Measurements from ENCODE around the gene GLRX3.
A peak's percentile ranks its signal among the peaks of the same experiment; 100 is the strongest.

Gene GLRX3

GRCh38 chr10:130207205-130207604 is 71.0 kb downstream of the GLRX3 start:
- H3K18ac ChIP-seq (ENCODE audit: low read length): no peak overlapping the region
- no peak overlapping the region for H3K27ac ChIP-seq (replicated peaks; ENCODE audit: low read length)
- no peak for DNase-seq (ENCODE audit: low spot score)
- H3K27me3 ChIP-seq (ENCODE audit: control insufficient read depth in 3 of 3, insufficient read depth in 3 of 3, low read depth in 1 of 3, low read length in 3 of 3): no peaks in the 10 kb centered on the region
- peaks cover 0 to 2% of the 10 kb centered on the region in 2 donors for H3K4me1 ChIP-seq (ENCODE audit: control insufficient read depth in 2 of 2, insufficient read depth in 1 of 2, low read depth in 1 of 2, low read length in 2 of 2)
- H3K79me1 ChIP-seq (ENCODE audit: low read depth, low read length): no peaks in the 10 kb centered on the region
- no peak overlapping the region for H2AK5ac ChIP-seq (ENCODE audit: low read depth, low read length)
- no peak overlapping the region for H4K8ac ChIP-seq (ENCODE audit: low read depth, low read length)
- H3K14ac ChIP-seq (ENCODE audit: low read length): no peak overlapping the region
- WGBS, 2 donors (ENCODE audit: extremely low coverage in 2 of 2, insufficient read length in 2 of 2, insufficient replicate concordance in 1 of 2): 88 to 100% methylated on average over 2 of the region's 3 CpGs
- H2AFZ ChIP-seq (ENCODE audit: low read length): no peak overlapping the region
- H3K4me2 ChIP-seq (ENCODE audit: insufficient read depth, low read length, poor library complexity, severe bottlenecking): no peak overlapping the region
- no peak overlapping the region for H2BK5ac ChIP-seq (ENCODE audit: low read length)
- H3K23ac ChIP-seq (ENCODE audit: low read depth, low read length, poor library complexity): no peak overlapping the region
- H3K4ac ChIP-seq (ENCODE audit: low read length): no peak overlapping the region
- no peak overlapping the region for H2BK120ac ChIP-seq (ENCODE audit: low read depth, low read length)
- peaks cover 0 to 2% of the 10 kb centered on the region in 2 donors for H3K36me3 ChIP-seq (replicated peaks in 1 of 2; ENCODE audit: control insufficient read depth in 2 of 2, insufficient read depth in 2 of 2, low read length in 2 of 2)
- H4K91ac ChIP-seq (ENCODE audit: low read depth, low read length, poor library complexity): no peak overlapping the region
- H2BK12ac ChIP-seq (ENCODE audit: low read length): no peak overlapping the region
- peaks cover 0 to 2% of the 10 kb centered on the region in 2 donors for H3K9me3 ChIP-seq (replicated peaks in 1 of 2; ENCODE audit: control insufficient read depth in 2 of 2, insufficient read depth in 1 of 2, low read depth in 1 of 2, low read length in 2 of 2)
- H2BK15ac ChIP-seq (ENCODE audit: low read length): no peak overlapping the region
- peak overlapping the region in 1 of 2 donors; percentile 68 for H3K4me3 ChIP-seq (ENCODE audit: low read length in 2 of 2)
- H3K9ac ChIP-seq (ENCODE audit: low read depth, low read length, poor library complexity): peak overlapping the region; percentile 74

GRCh38 chr10:130208807-130209206 is 72.6 kb downstream of the GLRX3 start:
- Histone ChIP-seq H2AK5ac (ENCODE audit: low read depth, low read length) (no peak overlapping the region), H2BK15ac (ENCODE audit: low read length) (no peak overlapping the region), H3K27ac (replicated peaks; ENCODE audit: low read length) (no peak overlapping the region), H3K14ac (ENCODE audit: low read length) (no peak overlapping the region), H3K36me3 (replicated peaks in 1 of 2; ENCODE audit: control insufficient read depth in 2 of 2, insufficient read depth in 2 of 2, low read length in 2 of 2) (peaks cover 0 to 2% of the 10 kb centered on the region in 2 donors), H3K9ac (ENCODE audit: low read depth, low read length, poor library complexity) (no peak overlapping the region), H2AFZ (ENCODE audit: low read length) (no peak overlapping the region), H3K18ac (ENCODE audit: low read length) (no peak overlapping the region), H2BK5ac (ENCODE audit: low read length) (no peak overlapping the region), H4K8ac (ENCODE audit: low read depth, low read length) (no peak overlapping the region), H2BK12ac (ENCODE audit: low read length) (no peak overlapping the region), H3K4ac (ENCODE audit: low read length) (no peak overlapping the region), H3K4me2 (ENCODE audit: insufficient read depth, low read length, poor library complexity, severe bottlenecking) (no peak overlapping the region), H3K23ac (ENCODE audit: low read depth, low read length, poor library complexity) (no peak overlapping the region), H3K4me3 (ENCODE audit: low read length in 2 of 2) (no peak overlapping the region), H3K27me3 (ENCODE audit: control insufficient read depth in 3 of 3, insufficient read depth in 3 of 3, low read depth in 1 of 3, low read length in 3 of 3) (no peaks in the 10 kb centered on the region), H3K79me1 (ENCODE audit: low read depth, low read length) (no peaks in the 10 kb centered on the region), H2BK120ac (ENCODE audit: low read depth, low read length) (no peak overlapping the region), H4K91ac (ENCODE audit: low read depth, low read length, poor library complexity) (no peak overlapping the region), H3K9me3 (replicated peaks in 1 of 2; ENCODE audit: control insufficient read depth in 2 of 2, insufficient read depth in 1 of 2, low read depth in 1 of 2, low read length in 2 of 2) (peaks cover 0 to 2% of the 10 kb centered on the region in 2 donors), H3K4me1 (ENCODE audit: control insufficient read depth in 2 of 2, insufficient read depth in 1 of 2, low read depth in 1 of 2, low read length in 2 of 2) (peaks cover 0 to 2% of the 10 kb centered on the region in 2 donors)
- WGBS, 2 donors (ENCODE audit: extremely low coverage in 2 of 2, insufficient read length in 2 of 2, insufficient replicate concordance in 1 of 2): no CpG with 5 or more reads among the region's 3 CpGs
- DNase-seq (ENCODE audit: low spot score): no peak

- Histone ChIP-seq H3K4ac (ENCODE audit: low read length) (no peak overlapping the region), H3K4me2 (ENCODE audit: insufficient read depth, low read length, poor library complexity, severe bottlenecking) (no peak overlapping the region), H3K79me1 (ENCODE audit: low read depth, low read length) (no peaks in the 10 kb centered on the region), H3K9me3 (replicated peaks in 1 of 2; ENCODE audit: control insufficient read depth in 2 of 2, insufficient read depth in 1 of 2, low read depth in 1 of 2, low read length in 2 of 2) (no peaks in the 10 kb centered on the region), H3K23ac (ENCODE audit: low read depth, low read length, poor library complexity) (no peak overlapping the region), H2AFZ (ENCODE audit: low read length) (no peak overlapping the region), H4K91ac (ENCODE audit: low read depth, low read length, poor library complexity) (no peak overlapping the region), H2BK5ac (ENCODE audit: low read length) (no peak overlapping the region), H2AK5ac (ENCODE audit: low read depth, low read length) (no peak overlapping the region), H2BK15ac (ENCODE audit: low read length) (no peak overlapping the region), H2BK120ac (ENCODE audit: low read depth, low read length) (no peak overlapping the region), H4K8ac (ENCODE audit: low read depth, low read length) (no peak overlapping the region), H3K4me3 (ENCODE audit: low read length in 2 of 2) (no peak overlapping the region), H3K18ac (ENCODE audit: low read length) (no peak overlapping the region), H3K4me1 (ENCODE audit: control insufficient read depth in 2 of 2, insufficient read depth in 1 of 2, low read depth in 1 of 2, low read length in 2 of 2) (no peaks in the 10 kb centered on the region), H3K9ac (ENCODE audit: low read depth, low read length, poor library complexity) (no peak overlapping the region), H2BK12ac (ENCODE audit: low read length) (no peak overlapping the region), H3K36me3 (replicated peaks in 1 of 2; ENCODE audit: control insufficient read depth in 2 of 2, insufficient read depth in 2 of 2, low read length in 2 of 2) (no peaks in the 10 kb centered on the region), H3K27ac (replicated peaks; ENCODE audit: low read length) (no peak overlapping the region), H3K14ac (ENCODE audit: low read length) (no peak overlapping the region), H3K27me3 (ENCODE audit: control insufficient read depth in 3 of 3, insufficient read depth in 3 of 3, low read depth in 1 of 3, low read length in 3 of 3) (no peaks in the 10 kb centered on the region)
- WGBS, 2 donors (ENCODE audit: extremely low coverage in 2 of 2, insufficient read length in 2 of 2, insufficient replicate concordance in 1 of 2): no CpG with 5 or more reads among the region's 4 CpGs
- DNase-seq (ENCODE audit: low spot score): no peak
Measured at GRCh38 chr10:130212746-130213145, 76.6 kb downstream of the GLRX3 start.

- no CpG with 5 or more reads among the region's 51 CpGs for WGBS, 2 donors (ENCODE audit: extremely low coverage in 2 of 2, insufficient read length in 2 of 2, insufficient replicate concordance in 1 of 2)
- no peaks in the 10 kb centered on the region for H3K79me1 ChIP-seq (ENCODE audit: low read depth, low read length)
- no peak overlapping the region for H3K4me3 ChIP-seq (ENCODE audit: low read length in 2 of 2)
- H3K14ac ChIP-seq (ENCODE audit: low read length): no peak overlapping the region
- no peak overlapping the region for H3K4me2 ChIP-seq (ENCODE audit: insufficient read depth, low read length, poor library complexity, severe bottlenecking)
- no peak overlapping the region for H3K4ac ChIP-seq (ENCODE audit: low read length)
- H4K91ac ChIP-seq (ENCODE audit: low read depth, low read length, poor library complexity): no peak overlapping the region
- no peak overlapping the region for H2BK5ac ChIP-seq (ENCODE audit: low read length)
- H3K9me3 ChIP-seq (replicated peaks in 1 of 2; ENCODE audit: control insufficient read depth in 2 of 2, insufficient read depth in 1 of 2, low read depth in 1 of 2, low read length in 2 of 2): no peaks in the 10 kb centered on the region
- no peak overlapping the region for H2AK5ac ChIP-seq (ENCODE audit: low read depth, low read length)
- no peaks in the 10 kb centered on the region for H3K36me3 ChIP-seq (replicated peaks in 1 of 2; ENCODE audit: control insufficient read depth in 2 of 2, insufficient read depth in 2 of 2, low read length in 2 of 2)
- H2BK15ac ChIP-seq (ENCODE audit: low read length): no peak overlapping the region
- no peaks in the 10 kb centered on the region for H3K27me3 ChIP-seq (ENCODE audit: control insufficient read depth in 3 of 3, insufficient read depth in 3 of 3, low read depth in 1 of 3, low read length in 3 of 3)
- peak overlapping the region; percentile 52 for H2BK12ac ChIP-seq (ENCODE audit: low read length)
- H4K8ac ChIP-seq (ENCODE audit: low read depth, low read length): no peak overlapping the region
- no peaks in the 10 kb centered on the region for H3K4me1 ChIP-seq (ENCODE audit: control insufficient read depth in 2 of 2, insufficient read depth in 1 of 2, low read depth in 1 of 2, low read length in 2 of 2)
- H3K27ac ChIP-seq (replicated peaks; ENCODE audit: low read length): no peak overlapping the region
- no peak overlapping the region for H3K23ac ChIP-seq (ENCODE audit: low read depth, low read length, poor library complexity)
- no peak overlapping the region for H3K9ac ChIP-seq (ENCODE audit: low read depth, low read length, poor library complexity)
- no peak for DNase-seq (ENCODE audit: low spot score)
- no peak overlapping the region for H2AFZ ChIP-seq (ENCODE audit: low read length)
- H2BK120ac ChIP-seq (ENCODE audit: low read depth, low read length): no peak overlapping the region
- no peak overlapping the region for H3K18ac ChIP-seq (ENCODE audit: low read length)
Measured at GRCh38 chr10:130213286-130214080, 77.3 kb downstream of the GLRX3 start.

All from neuronal stem cell (in vitro differentiated cells).